Measurements from ENCODE around the gene C2orf69.

GRCh38 chr2:199940373-199940772, 29.3 kb downstream of the C2orf69 start:
- no peak for TF ChIP-seq PRRX2 (CRISPR knock-in tag; IDR thresholded peaks at IDR 0.05)
- TF ChIP-seq ATF6 (CRISPR knock-in tag; IDR thresholded peaks at IDR 0.05): no peak
- no peak for TF ChIP-seq ETV6 (CRISPR knock-in tag; IDR thresholded peaks at IDR 0.05)
- TF ChIP-seq USF2 (CRISPR knock-in tag; IDR thresholded peaks at IDR 0.05): no peak
- no peak for TF ChIP-seq CDX4 (CRISPR knock-in tag; IDR thresholded peaks at IDR 0.05; ENCODE audit: borderline replicate concordance)
- no peak for TF ChIP-seq CTCF (IDR thresholded peaks at IDR 0.05)
- TF ChIP-seq ZNF416 (CRISPR knock-in tag; IDR thresholded peaks at IDR 0.05): no peak
- TF ChIP-seq PREB (CRISPR knock-in tag; IDR thresholded peaks at IDR 0.05; ENCODE audit: borderline replicate concordance): no peak
- no peak for TF ChIP-seq CREB1 (CRISPR knock-in tag; IDR thresholded peaks at IDR 0.05)
- no peak for TF ChIP-seq NR3C1 (CRISPR knock-in tag; conservative IDR thresholded peaks at IDR 0.05; ENCODE audit: low read depth)
- no peak for TF ChIP-seq MAX (CRISPR knock-in tag; IDR thresholded peaks at IDR 0.05)
- TF ChIP-seq ZNF232 (CRISPR knock-in tag; IDR thresholded peaks at IDR 0.05): no peak
- no peak for TF ChIP-seq STAT6 (CRISPR knock-in tag; conservative IDR thresholded peaks at IDR 0.05; ENCODE audit: low read depth)

Data from WTC11 (cell line).